HG02981 (cell line): ENCODE results near the gene SFRP4.

Source experiments
- ATAC-seq: cut with Tn5 transposase; IDR thresholded peaks from one replicate; pipeline ENCODE4 v1.9.1; 2021; ENCODE audit warnings: mild to moderate bottlenecking, moderate library complexity; ENCODE audit not compliant: unreplicated experiment

Gene SFRP4

GRCh38 chr7:37925620-37926019 is 9.0 kb upstream of the SFRP4 start:
- no peak for ATAC-seq

GRCh38 chr7:37924491-37925041 is 7.9 kb upstream of the SFRP4 start:
- no peak for ATAC-seq

GRCh38 chr7:37923996-37924395 is 7.4 kb upstream of the SFRP4 start:
- ATAC-seq = no peak

GRCh38 chr7:37921876-37922275 is 5.3 kb upstream of the SFRP4 start:
- no peak for ATAC-seq

- ATAC-seq = peak; percentile 39
These were observed 4.5 kb upstream of the SFRP4 start for GRCh38 chr7:37920849-37921805.

GRCh38 chr7:37920305-37920848 is 3.8 kb upstream of the SFRP4 start, which contains the start of gene EPDR1:
TSS of gene EPDR1 (plus strand) at chr7:37920640. CDS start at chr7:37920940, 300 bp downstream.
- peak; percentile 39 for ATAC-seq

GRCh38 chr7:37918526-37918925 is 1.9 kb upstream of the SFRP4 start:
- no peak for ATAC-seq

- no peak for ATAC-seq
These were observed 472 bp downstream of the SFRP4 start for GRCh38 chr7:37916017-37916672.

GRCh38 chr7:37915438-37915837 is 1.2 kb downstream of the SFRP4 start:
- ATAC-seq = peak; percentile 47

GRCh38 chr7:37912756-37913155 is 3.9 kb downstream of the SFRP4 start:
- no peak for ATAC-seq

- ATAC-seq = no peak
These were observed 8.3 kb downstream of the SFRP4 start for GRCh38 chr7:37908221-37908788.

GRCh38 chr7:37901890-37902524 is 14.6 kb downstream of the SFRP4 start:
- ATAC-seq = no peak

GRCh38 chr7:37901236-37901827 is 15.3 kb downstream of the SFRP4 start:
- no peak for ATAC-seq

GRCh38 chr7:37899712-37900247 is 16.8 kb downstream of the SFRP4 start:
- no peak for ATAC-seq

GRCh38 chr7:37894671-37895070 is 21.9 kb downstream of the SFRP4 start:
- ATAC-seq = no peak

- ATAC-seq = no peak
These were observed 23.3 kb downstream of the SFRP4 start for GRCh38 chr7:37893359-37893758.

GRCh38 chr7:37882086-37882485 is 34.5 kb downstream of the SFRP4 start:
- ATAC-seq = no peak
